GM23338 (cell line): ENCODE results near the gene CPNE2.

ENCODE experiments used
- EZH2 ChIP-seq: fragments of 200-600 bp; sonication (generic); IDR thresholded peaks from one replicate; pipeline ENCODE4 v1.8.0; 2017; ENCODE audit warnings: antibody characterized with exemption, mild to moderate bottlenecking, low read depth; ENCODE audit not compliant: unreplicated experiment
- EZH2phosphoT487 ChIP-seq: fragments of 200-600 bp; sonication (generic); IDR thresholded peaks from one replicate; pipeline ENCODE4 v1.8.1; 2018; ENCODE audit warnings: antibody characterized with exemption; ENCODE audit not compliant: unreplicated experiment
- TF ChIP-seq, protein P1 (sequence below), 2 experiments: fragments of 200-600 bp in 1 of 2; sonication (generic) in 1 of 2; conservative IDR thresholded peaks; 2 replicates each; pipeline versions ENCODE4 v1.5.1 to v1.6.1; 2016 to 2017; ENCODE audit warnings: antibody characterized with exemption in 2 of 2, low read depth in 2 of 2, mild to moderate bottlenecking in 2 of 2, moderate library complexity in 1 of 2
- TF ChIP-seq, protein P2 (sequence below): IDR thresholded peaks from one replicate; pipeline ENCODE4 v1.6.1; 2018; ENCODE audit warnings: antibody characterized with exemption; ENCODE audit not compliant: unreplicated experiment

DNA sequence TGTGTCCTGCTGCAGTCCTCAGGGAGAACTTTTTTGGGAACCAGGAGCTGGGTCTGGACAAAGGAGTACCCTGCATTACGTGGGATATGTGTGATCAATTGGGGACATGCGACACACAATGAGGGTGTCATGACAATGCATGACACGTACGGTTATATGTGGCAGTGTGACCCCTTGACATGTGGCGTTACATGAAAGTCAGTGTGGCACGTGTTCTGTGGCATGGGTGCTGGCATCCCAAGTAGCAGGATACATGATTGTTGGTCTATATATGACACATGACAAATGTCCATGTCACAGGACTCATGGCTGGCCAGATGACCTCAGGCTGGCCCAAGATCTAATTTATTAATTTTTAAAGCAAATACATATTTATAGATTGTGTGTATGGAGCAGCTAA, 9.7 kb upstream of the CPNE2 start:
- TF ChIP-seq, protein P1, sequence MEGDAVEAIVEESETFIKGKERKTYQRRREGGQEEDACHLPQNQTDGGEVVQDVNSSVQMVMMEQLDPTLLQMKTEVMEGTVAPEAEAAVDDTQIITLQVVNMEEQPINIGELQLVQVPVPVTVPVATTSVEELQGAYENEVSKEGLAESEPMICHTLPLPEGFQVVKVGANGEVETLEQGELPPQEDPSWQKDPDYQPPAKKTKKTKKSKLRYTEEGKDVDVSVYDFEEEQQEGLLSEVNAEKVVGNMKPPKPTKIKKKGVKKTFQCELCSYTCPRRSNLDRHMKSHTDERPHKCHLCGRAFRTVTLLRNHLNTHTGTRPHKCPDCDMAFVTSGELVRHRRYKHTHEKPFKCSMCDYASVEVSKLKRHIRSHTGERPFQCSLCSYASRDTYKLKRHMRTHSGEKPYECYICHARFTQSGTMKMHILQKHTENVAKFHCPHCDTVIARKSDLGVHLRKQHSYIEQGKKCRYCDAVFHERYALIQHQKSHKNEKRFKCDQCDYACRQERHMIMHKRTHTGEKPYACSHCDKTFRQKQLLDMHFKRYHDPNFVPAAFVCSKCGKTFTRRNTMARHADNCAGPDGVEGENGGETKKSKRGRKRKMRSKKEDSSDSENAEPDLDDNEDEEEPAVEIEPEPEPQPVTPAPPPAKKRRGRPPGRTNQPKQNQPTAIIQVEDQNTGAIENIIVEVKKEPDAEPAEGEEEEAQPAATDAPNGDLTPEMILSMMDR (conservative IDR thresholded peaks at IDR 0.05; ENCODE audit: low read depth in 2 of 2) = no peak
- TF ChIP-seq, protein P2, sequence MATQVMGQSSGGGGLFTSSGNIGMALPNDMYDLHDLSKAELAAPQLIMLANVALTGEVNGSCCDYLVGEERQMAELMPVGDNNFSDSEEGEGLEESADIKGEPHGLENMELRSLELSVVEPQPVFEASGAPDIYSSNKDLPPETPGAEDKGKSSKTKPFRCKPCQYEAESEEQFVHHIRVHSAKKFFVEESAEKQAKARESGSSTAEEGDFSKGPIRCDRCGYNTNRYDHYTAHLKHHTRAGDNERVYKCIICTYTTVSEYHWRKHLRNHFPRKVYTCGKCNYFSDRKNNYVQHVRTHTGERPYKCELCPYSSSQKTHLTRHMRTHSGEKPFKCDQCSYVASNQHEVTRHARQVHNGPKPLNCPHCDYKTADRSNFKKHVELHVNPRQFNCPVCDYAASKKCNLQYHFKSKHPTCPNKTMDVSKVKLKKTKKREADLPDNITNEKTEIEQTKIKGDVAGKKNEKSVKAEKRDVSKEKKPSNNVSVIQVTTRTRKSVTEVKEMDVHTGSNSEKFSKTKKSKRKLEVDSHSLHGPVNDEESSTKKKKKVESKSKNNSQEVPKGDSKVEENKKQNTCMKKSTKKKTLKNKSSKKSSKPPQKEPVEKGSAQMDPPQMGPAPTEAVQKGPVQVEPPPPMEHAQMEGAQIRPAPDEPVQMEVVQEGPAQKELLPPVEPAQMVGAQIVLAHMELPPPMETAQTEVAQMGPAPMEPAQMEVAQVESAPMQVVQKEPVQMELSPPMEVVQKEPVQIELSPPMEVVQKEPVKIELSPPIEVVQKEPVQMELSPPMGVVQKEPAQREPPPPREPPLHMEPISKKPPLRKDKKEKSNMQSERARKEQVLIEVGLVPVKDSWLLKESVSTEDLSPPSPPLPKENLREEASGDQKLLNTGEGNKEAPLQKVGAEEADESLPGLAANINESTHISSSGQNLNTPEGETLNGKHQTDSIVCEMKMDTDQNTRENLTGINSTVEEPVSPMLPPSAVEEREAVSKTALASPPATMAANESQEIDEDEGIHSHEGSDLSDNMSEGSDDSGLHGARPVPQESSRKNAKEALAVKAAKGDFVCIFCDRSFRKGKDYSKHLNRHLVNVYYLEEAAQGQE = no peak
- TF ChIP-seq EZH2phosphoT487 = no peak
- TF ChIP-seq EZH2 = no peak
